GM18498 (cell line): ENCODE results near the gene STON1.
"Not testable (repeated sequence)": the region's sequence is repeated elsewhere in the genome, so short reads cannot be mapped to it uniquely, and the experiment has no call there.

Experiments used
- ATAC-seq: cut with Tn5 transposase; IDR thresholded peaks from one replicate; pipeline ENCODE4 v1.9.1; 2021; ENCODE audit warnings: mild to moderate bottlenecking, moderate library complexity; ENCODE audit not compliant: unreplicated experiment

STON1 gene

GRCh38 chr2:48527226-48527885, 2.6 kb upstream of the STON1 start:
- ATAC-seq, result no peak

- no peak for ATAC-seq
Observed at GRCh38 chr2:48528431-48528830, 1.5 kb upstream of the STON1 start.

DNA sequence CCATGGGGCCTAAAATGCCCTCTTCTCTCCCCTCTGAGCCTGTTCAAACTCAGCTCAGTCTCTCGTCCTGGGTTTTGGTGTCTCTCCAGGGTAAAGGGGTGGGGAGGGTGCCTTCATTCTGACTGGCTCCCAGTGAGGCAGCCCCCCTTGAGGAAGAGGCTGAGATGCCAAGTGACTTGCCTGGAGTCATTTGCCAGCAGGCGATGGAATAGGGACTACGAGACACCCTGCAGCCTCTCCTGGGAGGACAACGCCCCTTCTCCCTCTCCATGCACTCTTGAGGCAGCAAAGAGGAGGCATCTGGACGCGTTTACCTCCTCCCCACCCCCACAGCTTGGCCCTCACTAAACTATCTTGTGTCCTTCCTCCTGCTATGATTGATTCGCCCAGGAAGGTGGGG, 760 bp upstream of the STON1 start:
- ATAC-seq, result no peak

DNA sequence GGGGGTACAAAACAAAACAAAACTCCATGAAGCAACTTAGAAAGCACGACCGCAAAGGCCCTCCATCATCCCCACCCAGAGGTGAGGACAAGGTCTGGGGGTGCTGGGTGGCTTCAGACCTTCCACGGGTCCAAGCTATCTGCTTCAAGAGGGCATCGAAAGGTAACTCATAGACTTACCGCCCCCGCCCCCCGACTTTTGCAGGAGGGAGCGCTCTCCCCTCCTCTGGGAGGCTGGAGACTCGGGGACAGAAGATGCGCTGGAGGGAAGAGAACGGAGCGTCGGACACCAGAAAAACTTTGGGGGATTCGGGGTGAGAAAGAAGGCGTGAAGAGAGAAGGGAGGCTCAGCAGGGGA, 300 bp upstream of the STON1 start:
- no peak for ATAC-seq

DNA sequence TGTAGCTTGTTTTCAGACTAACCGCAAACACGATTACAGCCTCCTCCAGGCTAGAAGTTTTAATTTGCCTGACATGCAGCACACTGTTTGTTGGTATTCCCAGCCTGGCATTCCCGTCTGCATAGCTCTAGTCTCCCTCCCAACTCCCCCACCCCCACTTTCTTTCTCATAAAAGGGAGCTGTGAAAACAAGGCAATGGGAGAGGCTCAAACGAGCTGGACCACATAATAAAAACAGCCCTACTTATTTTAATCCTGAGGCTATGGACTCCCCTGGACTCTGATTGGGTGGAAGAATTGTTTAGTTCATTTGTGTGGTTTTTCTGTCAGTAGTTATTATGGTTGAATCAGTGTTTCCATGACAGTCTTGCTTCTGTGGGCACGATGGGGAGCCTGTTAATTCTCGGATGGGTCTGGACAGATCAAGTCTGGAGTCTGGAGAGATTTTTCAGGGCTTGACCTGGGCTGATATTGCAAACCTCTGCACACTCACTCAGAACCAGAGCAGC, 1.2 kb downstream of the STON1 start:
- no peak for ATAC-seq

DNA sequence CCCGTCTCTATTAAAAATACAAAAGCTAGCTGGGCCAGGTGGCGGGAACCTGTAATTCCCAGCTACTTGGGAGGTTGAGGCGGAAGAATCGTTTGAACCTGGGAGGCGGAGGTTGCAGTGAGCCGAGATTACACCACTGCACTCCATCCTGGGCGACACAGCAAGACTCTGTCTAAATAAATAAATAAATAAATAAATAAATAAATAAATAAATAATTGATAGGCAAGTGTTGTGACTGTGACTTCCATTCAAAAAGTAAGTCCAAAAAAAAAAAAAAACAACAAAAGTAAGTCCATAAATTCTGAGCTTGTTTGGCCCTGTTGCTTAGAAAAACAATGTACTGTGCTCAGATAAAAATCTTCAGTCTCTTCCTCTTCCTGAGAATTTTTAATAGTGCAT, 2.2 kb downstream of the STON1 start:
- no peak for ATAC-seq

DNA sequence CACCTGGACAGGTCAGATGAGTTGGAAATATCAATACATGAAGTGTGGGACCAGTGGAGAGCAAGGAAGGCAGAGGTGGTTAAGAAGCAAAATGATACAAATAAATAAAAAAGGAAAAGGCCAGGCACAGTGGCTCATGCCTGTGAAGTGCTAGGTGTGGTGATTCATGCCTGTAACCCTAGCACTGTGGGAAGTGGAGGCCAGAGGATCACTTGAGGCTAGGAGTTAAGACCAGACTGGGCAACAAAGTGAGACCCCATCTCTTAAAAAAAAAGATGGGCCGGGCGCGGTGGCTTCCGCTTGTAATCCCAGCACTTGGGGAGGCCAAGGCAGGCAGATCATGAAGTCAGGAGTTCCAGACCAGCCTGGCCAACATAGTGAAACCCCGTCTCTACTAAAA, 2.9 kb downstream of the STON1 start:
- ATAC-seq, result no peak

- ATAC-seq, result no peak
Observed at GRCh38 chr2:48534781-48535180, 4.8 kb downstream of the STON1 start.

DNA sequence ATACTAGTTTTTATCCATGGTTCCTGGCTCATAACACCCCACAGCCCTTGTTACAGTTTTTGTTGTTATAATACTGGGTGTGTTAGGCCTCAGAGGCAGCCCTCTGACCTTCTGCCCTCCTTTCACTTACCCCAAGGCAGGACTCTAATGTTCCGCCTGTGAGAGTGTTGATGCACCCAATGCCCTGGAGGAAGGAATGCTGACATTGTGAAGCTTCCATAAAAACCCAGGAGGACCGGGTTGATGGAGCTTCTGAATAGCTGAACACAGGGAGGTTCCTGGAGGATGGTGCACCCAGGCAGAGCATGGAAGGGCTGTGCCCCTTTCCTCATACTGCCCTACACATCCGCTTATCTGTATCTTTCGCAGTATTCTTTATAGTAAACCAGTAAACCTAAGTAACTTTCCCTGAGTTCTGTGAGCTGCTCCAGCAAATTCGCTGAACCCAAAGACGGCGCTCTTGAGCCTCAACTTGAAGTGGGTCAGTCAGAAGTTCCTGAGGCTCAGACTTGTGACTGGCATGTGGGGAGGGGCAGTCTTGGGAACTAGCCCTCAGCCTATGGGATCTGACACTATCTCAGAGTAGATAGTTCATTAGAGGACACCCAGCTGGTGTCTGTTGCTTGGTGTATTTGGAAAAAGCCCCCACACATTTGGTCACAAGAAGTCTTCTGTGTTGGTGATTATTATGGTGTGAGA, 10.4 kb downstream of the STON1 start:
- ATAC-seq, result no peak

DNA sequence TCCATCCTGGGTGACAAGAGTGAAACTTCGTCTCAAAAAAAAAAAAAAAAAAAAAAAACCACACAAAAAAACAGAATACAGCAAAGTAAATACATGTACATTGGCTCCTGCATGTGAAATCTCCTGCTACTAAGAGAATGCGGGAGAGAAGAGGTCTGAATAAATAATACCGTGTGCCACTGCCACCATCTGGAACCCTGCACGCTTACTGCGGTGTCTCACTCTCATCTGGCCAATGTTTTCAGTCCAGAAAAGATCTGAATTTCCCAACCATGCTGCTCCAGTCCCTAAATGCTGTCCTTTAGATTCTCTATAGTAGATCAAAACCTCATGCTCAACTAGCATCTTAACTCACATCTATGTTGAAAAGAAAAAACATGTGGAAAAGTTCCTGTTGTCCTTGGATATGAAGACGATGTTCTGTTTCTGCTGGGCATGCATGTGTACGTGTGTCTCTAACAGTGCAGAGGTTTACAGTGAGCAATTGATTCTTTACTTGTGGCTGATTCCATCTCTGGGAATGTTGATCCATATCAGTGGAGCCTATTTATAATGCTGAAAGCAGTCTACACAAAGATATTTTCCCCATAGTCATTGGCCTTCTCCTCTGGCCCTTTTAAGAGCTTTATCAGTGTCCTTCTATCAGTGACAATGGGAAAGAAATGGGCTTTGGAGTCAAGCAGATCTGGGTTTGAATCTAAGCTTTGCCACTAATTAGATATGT, 11.9 kb downstream of the STON1 start:
- ATAC-seq, result no peak

GRCh38 chr2:48543895-48544294, 13.9 kb downstream of the STON1 start:
- no peak for ATAC-seq

GRCh38 chr2:48545244-48545643, 15.3 kb downstream of the STON1 start:
- no peak for ATAC-seq

GRCh38 chr2:48548840-48549239, 18.9 kb downstream of the STON1 start:
- no peak for ATAC-seq

- no peak for ATAC-seq
Observed at GRCh38 chr2:48549972-48550371, 20.0 kb downstream of the STON1 start.

GRCh38 chr2:48551548-48551947, 21.6 kb downstream of the STON1 start:
- no peak for ATAC-seq

DNA sequence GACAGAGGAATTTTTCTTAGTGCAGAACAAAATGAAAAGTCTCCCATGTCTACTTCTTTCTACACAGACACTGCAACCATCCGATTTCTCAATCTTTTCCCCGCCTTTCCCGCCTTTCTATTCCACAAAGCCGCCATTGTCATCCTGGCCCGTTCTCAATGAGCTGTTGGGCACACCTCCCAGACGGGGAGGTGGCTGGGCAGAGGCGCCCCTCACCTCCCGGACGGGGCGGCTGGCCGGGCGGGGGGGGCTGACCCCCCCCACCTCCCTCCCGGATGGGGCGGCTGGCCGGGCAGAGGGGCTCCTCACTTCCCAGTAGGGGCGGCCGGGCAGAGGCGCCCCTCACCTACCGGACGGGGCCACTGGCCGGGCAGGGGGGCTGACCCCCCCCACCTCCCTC, 25.1 kb downstream of the STON1 start:
- not testable (repeated sequence) for ATAC-seq

DNA sequence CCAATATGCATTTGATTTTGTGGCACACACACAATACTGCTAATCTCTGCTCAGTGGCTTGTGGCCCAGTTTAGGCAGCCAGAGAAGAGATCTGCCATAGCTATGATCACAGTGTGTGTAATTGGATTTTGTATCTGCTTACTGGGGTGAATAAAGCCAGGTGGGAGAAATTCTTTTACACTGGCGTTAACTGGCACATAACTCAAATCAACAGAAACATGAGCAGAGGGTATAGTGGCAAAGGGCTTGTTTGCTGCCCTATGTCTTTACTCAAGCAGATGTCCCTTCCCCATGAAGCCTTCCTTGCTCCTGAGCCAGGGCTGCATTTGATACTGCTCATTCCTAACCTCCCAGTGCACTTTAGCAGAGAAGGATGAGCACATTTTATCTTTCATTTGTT, 28.5 kb downstream of the STON1 start:
- ATAC-seq, result no peak

DNA sequence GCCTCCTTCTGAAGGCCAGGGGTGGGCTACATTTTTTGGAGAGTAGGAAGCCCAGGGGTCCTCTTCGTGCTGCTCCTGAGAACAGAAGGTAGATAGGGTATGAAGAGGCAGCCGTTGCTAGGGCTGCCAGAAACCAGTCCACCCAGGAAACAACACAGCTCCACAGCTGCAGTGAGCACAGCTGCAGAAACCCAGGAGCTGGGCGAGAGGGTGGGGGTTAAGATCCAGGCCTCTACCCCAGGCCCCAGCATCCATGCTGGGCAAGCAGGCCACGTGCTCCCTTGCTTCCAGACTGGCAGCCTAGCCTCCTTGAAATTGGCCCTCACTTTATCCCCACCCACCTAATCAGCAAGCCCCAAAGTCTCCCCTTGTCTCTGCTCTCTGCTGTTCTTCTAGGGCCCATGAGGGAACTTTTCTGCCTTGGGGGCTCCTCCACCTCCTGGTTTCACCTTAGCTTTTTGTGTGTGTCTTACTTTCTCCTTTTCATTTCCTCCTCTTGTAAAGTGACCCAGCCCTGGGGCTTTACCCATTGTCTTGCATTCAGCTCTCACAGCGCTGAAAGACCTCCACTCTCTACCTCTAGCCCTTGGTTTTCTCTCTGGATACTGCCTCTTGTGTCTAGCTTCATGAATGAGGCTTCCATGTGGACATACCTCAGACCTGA, 30.7 kb downstream of the STON1 start:
- no peak for ATAC-seq

DNA sequence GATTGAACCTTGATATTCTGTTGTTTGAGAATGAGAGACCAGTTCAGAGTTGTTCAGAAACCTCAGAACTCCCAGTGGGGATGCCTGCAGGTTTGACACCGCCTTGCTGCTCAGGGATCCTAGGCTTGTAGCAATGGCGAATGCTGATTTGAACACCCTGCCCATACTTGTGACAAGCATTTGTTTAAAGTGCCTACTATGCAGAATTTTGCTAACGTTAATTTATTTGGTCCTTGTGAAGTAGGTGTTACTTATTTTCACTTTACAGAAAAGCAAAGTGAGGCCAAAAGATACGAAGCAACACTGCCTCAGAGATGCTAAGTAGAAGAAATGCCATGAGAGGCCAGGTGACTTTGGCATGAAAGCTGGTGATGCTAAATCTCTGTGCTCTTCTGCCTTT, 32.3 kb downstream of the STON1 start:
- ATAC-seq, result no peak

DNA sequence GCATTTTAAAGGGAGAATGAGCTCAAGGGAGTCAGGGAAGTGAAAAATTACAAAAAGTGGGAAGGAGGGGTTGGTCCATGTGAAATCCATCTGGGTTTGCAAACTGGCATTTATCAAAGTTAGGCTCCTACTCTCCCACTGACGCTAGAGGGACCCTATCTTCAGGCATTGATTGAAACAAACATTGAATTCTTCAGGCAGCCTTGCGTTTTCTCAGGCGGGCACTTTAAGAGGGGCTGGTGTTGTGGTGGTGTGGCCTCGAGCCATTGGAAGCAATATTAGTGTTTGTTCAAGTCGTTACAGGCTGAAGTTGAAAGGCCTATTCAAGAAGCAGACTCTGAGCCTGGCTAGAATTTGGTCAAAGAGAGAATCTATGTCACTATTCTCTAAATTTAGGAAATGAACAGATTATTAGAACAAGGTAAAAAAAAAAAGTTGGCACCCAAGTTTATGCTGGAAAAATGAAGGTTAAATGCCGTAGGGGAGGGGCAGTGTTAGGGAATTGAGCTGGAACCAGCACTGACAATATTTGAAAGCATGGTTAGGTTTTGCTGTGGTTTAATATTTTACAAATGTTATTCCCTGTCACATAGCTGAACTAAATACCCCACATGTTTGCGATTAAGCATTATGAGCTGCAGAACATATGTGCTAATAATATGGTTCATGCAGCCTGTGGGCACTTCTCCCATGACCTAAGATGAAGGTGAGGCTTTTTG, 36.8 kb downstream of the STON1 start:
- no peak for ATAC-seq

GRCh38 chr2:48567671-48568070, 37.7 kb downstream of the STON1 start:
- ATAC-seq, result no peak
